NCI-H526 treated with DMSO at 0.1 percent for 48 hours (cell line): ENCODE measurements around the gene FIZ1.

Experiments
- DNase-seq: peaks from one replicate; lab custom pipeline; 2025; lab: John Stamatoyannopoulos, UW

The FIZ1 gene

GRCh38 chr19:55613930-55614710, 14.8 kb upstream of the FIZ1 start:
- DNase-seq, result no peak

- DNase-seq, result no peak
These were observed 14.1 kb upstream of the FIZ1 start for GRCh38 chr19:55613396-55613795.

- no peak for DNase-seq
These were observed 12.8 kb upstream of the FIZ1 start for GRCh38 chr19:55611983-55612645.

- DNase-seq, result no peak
These were observed 12.1 kb upstream of the FIZ1 start for GRCh38 chr19:55611300-55611982.

GRCh38 chr19:55609326-55609725, 10.0 kb upstream of the FIZ1 start:
- DNase-seq, result no peak

- no peak for DNase-seq
These were observed 7.5 kb upstream of the FIZ1 start for GRCh38 chr19:55606817-55607216.

- DNase-seq, result no peak
These were observed 7.1 kb upstream of the FIZ1 start for GRCh38 chr19:55606471-55606787.

GRCh38 chr19:55605637-55606470, 6.5 kb upstream of the FIZ1 start, which contains the start of gene ZNF865:
TSS of gene ZNF865 (plus strand) at chr19:55605647. CDS start at chr19:55613619, 7,972 bp downstream.
- peak; percentile 75 for DNase-seq

- DNase-seq, result peak; percentile 96
These were observed 5.9 kb upstream of the FIZ1 start for GRCh38 chr19:55605207-55605636.

GRCh38 chr19:55603581-55604292, 4.4 kb upstream of the FIZ1 start:
- no peak for DNase-seq

- no peak for DNase-seq
These were observed 3.8 kb upstream of the FIZ1 start for GRCh38 chr19:55603115-55603514.

- no peak for DNase-seq
These were observed 3.0 kb upstream of the FIZ1 start for GRCh38 chr19:55602104-55603001.

- no peak for DNase-seq
These were observed 1.8 kb upstream of the FIZ1 start for GRCh38 chr19:55601084-55601483.

- no peak for DNase-seq
These were observed 1.3 kb upstream of the FIZ1 start for GRCh38 chr19:55600662-55601028.

- DNase-seq, result peak; percentile 98
These were observed 735 bp upstream of the FIZ1 start, which contains the start of gene ZNF524 for GRCh38 chr19:55599842-55600661. TSS of gene ZNF524 (plus strand) at chr19:55600288. CDS start at chr19:55602113, 1,825 bp downstream.

- peak; percentile 88 for DNase-seq
These were observed 424 bp downstream of the FIZ1 start for GRCh38 chr19:55598719-55599467.

GRCh38 chr19:55598034-55598433, 1.3 kb downstream of the FIZ1 start:
- DNase-seq, result no peak

GRCh38 chr19:55597501-55597921, 1.8 kb downstream of the FIZ1 start:
- no peak for DNase-seq

GRCh38 chr19:55596304-55596703, 3.0 kb downstream of the FIZ1 start:
- no peak for DNase-seq
